SK-N-SH (cell line): ENCODE results near the gene CACNA1E. TPM values are rescaled to one million over a fixed set of nuclear protein-coding genes. Genes with fewer than 3 reads are reported as not detected.

Experiments
- CTCF ChIA-PET: fragments of 300-600, 350-600 bp; formaldehyde crosslinking; extraction: SDS; loops from one replicate; lab custom pipeline; 2021; lab: Yijun Ruan, JAX
- POLR2A ChIA-PET: fragments of 350-600 bp; sonication (Branson Sonifier 250); formaldehyde crosslinking; extraction: SDS; loops from one replicate; lab custom pipeline; 2020; ENCODE audit warnings: antibody characterized with exemption, inconsistent platforms; lab: Yijun Ruan, JAX
- DNase-seq: peaks from one replicate; pipeline ENCODE4 v3.0.0; 2012
- H2AFZ ChIP-seq: fragments of 200-600 bp; sonication (generic); 2 replicates; pipeline ENCODE4 v1.8.1; 2016; ENCODE audit warnings: antibody characterized with exemption, mild to moderate bottlenecking, low read depth
- H3F3A ChIP-seq: fragments of 200-600 bp; sonication (generic); replicated peaks from 2 replicates; pipeline ENCODE3; 2016; ENCODE audit warnings: antibody characterized with exemption, mild to moderate bottlenecking; ENCODE audit not compliant: insufficient read depth
- H3K27ac ChIP-seq, 2 experiments: fragments of 200-500 bp in 1 of 2; fragments of 200-600 bp in 1 of 2; sonication (Bioruptor generic) in 1 of 2; sonication (generic), shearing (Covaris generic) in 1 of 2; 2 replicates each; pipeline versions ENCODE4 v1.5.1 to v1.6.1; 2014 to 2016; ENCODE audit warnings: low read depth in 2 of 2, inconsistent platforms in 1 of 2, low read length in 1 of 2, mild to moderate bottlenecking in 1 of 2, mixed read lengths in 1 of 2
- H3K27me3 ChIP-seq: fragments of 200-600 bp; sonication (generic), shearing (Covaris generic); 2 replicates; pipeline ENCODE4 v1.6.1; 2016; ENCODE audit warnings: mixed run types; ENCODE audit not compliant: insufficient read depth
- H3K36me3 ChIP-seq, 2 experiments: fragments of 200-500 bp in 1 of 2; fragments of 200-600 bp in 1 of 2; sonication (Bioruptor generic) in 1 of 2; sonication (generic) in 1 of 2; replicated peaks in 1 of 2; 2 replicates each; pipeline versions ENCODE3 to v1.5.1; 2014 to 2016; ENCODE audit warnings: low read length in 1 of 2, mild to moderate bottlenecking in 1 of 2; ENCODE audit not compliant: insufficient read depth in 2 of 2, control insufficient read depth in 1 of 2
- H3K4me1 ChIP-seq, 2 experiments: fragments of 200-500 bp in 1 of 2; fragments of 200-600 bp in 1 of 2; sonication (Bioruptor generic) in 1 of 2; sonication (generic), shearing (Covaris generic) in 1 of 2; 2 replicates each; pipeline versions ENCODE4 v1.5.1 to v1.6.1; 2014 to 2016; ENCODE audit warnings: low read depth in 1 of 2, low read length in 1 of 2, mixed run types in 1 of 2; ENCODE audit not compliant: insufficient read depth in 2 of 2, control insufficient read depth in 1 of 2
- H3K4me2 ChIP-seq: fragments of 200-600 bp; sonication (generic), shearing (Covaris generic); 2 replicates; pipeline ENCODE4 v1.6.1; 2017; ENCODE audit warnings: mixed run types
- H3K4me3 ChIP-seq, 2 experiments: fragments of 200-500 bp in 1 of 2; fragments of 200-600 bp in 1 of 2; sonication (Bioruptor generic) in 1 of 2; sonication (generic), shearing (Covaris generic) in 1 of 2; 2 replicates each; pipeline versions ENCODE4 v1.5.1 to v1.8.1; 2014 to 2016; ENCODE audit warnings: low read depth in 2 of 2, inconsistent platforms in 1 of 2, low read length in 1 of 2, mild to moderate bottlenecking in 1 of 2, mixed read lengths in 1 of 2, moderate library complexity in 1 of 2
- H3K79me2 ChIP-seq: fragments of 200-600 bp; sonication (generic); 2 replicates; pipeline ENCODE4 v1.8.1; 2017; ENCODE audit warnings: mild to moderate bottlenecking; ENCODE audit not compliant: insufficient read depth
- H3K9ac ChIP-seq: fragments of 200-600 bp; sonication (generic); 2 replicates; pipeline ENCODE4 v1.6.1; 2017; ENCODE audit warnings: mixed run types
- H3K9me2 ChIP-seq: fragments of 200-600 bp; sonication (generic); 2 replicates; pipeline ENCODE4 v1.6.1; 2017; ENCODE audit warnings: mixed run types
- H3K9me3 ChIP-seq: fragments of 200-600 bp; sonication (generic); 2 replicates; pipeline ENCODE4 v1.6.1; 2017; ENCODE audit warnings: mixed run types, mild to moderate bottlenecking, moderate library complexity
- H4K20me1 ChIP-seq: fragments of 200-600 bp; sonication (generic); 2 replicates; pipeline ENCODE4 v1.6.1; 2017; ENCODE audit warnings: mild to moderate bottlenecking, mixed run types; ENCODE audit not compliant: insufficient read depth
- GABPA ChIP-seq: IDR thresholded peaks from 2 replicates; pipeline ENCODE4 v1.4.0; 2012; ENCODE audit warnings: low read depth, mild to moderate bottlenecking
- NFIC ChIP-seq: IDR thresholded peaks from 2 replicates; pipeline ENCODE4 v1.4.0; 2012; ENCODE audit warnings: borderline replicate concordance
- NRF1 ChIP-seq: IDR thresholded peaks from 2 replicates; pipeline ENCODE4 v1.6.1; 2012; ENCODE audit warnings: low read depth, mild to moderate bottlenecking, low read length
- POLR2AphosphoS5 ChIP-seq: IDR thresholded peaks from 2 replicates; pipeline ENCODE4 v1.6.1; 2012; ENCODE audit warnings: low read depth, low read length
- RCOR1 ChIP-seq: fragments of 150-350 bp; IDR thresholded peaks from 2 replicates; pipeline ENCODE4 v1.6.1; 2017; ENCODE audit warnings: antibody characterized with exemption, low read length
- RXRA ChIP-seq: IDR thresholded peaks from 2 replicates; pipeline ENCODE4 v1.4.0; 2012; ENCODE audit warnings: low read depth, mild to moderate bottlenecking, borderline replicate concordance
- SIN3A ChIP-seq: IDR thresholded peaks from 2 replicates; pipeline ENCODE4 v1.6.1; 2012; ENCODE audit warnings: low read depth, mild to moderate bottlenecking, low read length, moderate library complexity, borderline replicate concordance
- SMC3 ChIP-seq: IDR thresholded peaks from 2 replicates; pipeline ENCODE4 v1.6.1; 2012; ENCODE audit warnings: low read depth, low read length, improper control_type of control experiment
- TEAD4 ChIP-seq: IDR thresholded peaks from 2 replicates; pipeline ENCODE4 v1.4.0; 2012; ENCODE audit warnings: mild to moderate bottlenecking, borderline replicate concordance; ENCODE audit not compliant: insufficient read depth
- WGBS: methylation state at CpG from one replicate; pipeline ENCODE4 v1.1.6; 2017; ENCODE audit warnings: low lambda C conversion rate; 5-methylcytosine and 5-hydroxymethylcytosine counted together
- polyA plus RNA-seq, 3 experiments: library from polyadenylated mRNA; depleted of rRNA; stranded (reverse); fragments of >200 nt; gene quantifications; 2 replicates each; pipeline ENCODE4 v1.2.3, GENCODE V29; 2012
- TF ChIP-seq, protein P1 (sequence below): fragments of 150-350 bp; IDR thresholded peaks from 2 replicates; pipeline ENCODE4 v1.6.1; 2016; ENCODE audit warnings: mild to moderate bottlenecking, low read depth, low read length
- TF ChIP-seq, protein P2 (sequence below): fragments of 150-350 bp; IDR thresholded peaks from 2 replicates; pipeline ENCODE4 v1.6.1; 2017; ENCODE audit warnings: antibody characterized with exemption, low read length, low read depth, borderline replicate concordance
- TF ChIP-seq, protein P3 (sequence below): IDR thresholded peaks from 2 replicates; pipeline ENCODE4; 2012
- TF ChIP-seq, protein P4 (sequence below): IDR thresholded peaks from 2 replicates; pipeline ENCODE4 v1.6.1; 2012; ENCODE audit warnings: mild to moderate bottlenecking, low read depth, low read length, moderate library complexity
- TF ChIP-seq, protein P5 (sequence below): IDR thresholded peaks from 2 replicates; pipeline ENCODE4 v1.4.0; 2012; ENCODE audit warnings: low read depth

The CACNA1E gene
- polyA plus RNA-seq, 1 of the 3 experiments (the other 2 are of a cell fraction), result not detected

DNA sequence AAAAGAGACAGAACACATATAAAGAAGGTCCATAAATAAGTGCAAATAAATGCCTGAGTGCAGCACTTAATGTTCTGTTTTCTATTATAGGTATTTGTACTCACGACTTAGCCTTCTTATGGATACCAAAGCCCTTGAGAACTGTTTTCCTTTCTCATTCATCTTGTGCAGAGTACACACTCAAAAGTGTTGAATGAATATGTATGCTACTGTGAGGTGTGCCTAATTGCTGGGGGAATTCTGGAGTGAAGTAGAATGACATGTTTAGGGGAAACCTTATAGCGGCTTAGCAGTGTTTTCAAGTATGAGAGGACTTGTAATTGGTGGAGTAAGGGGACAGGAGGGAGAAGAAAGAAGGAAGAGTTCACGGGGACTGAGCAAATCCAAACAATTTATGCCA is 157.6 kb downstream of the CACNA1E start:
- H3K79me2 ChIP-seq, result no peaks in the 10 kb centered on the region
- H3K9me2 ChIP-seq, result no peaks in the 10 kb centered on the region
- no peak overlapping the region for H2AFZ ChIP-seq
- no peak for DNase-seq
- no peak overlapping the region for H3K9ac ChIP-seq
- CTCF ChIA-PET, result no interaction called here
- no peaks in the 10 kb centered on the region for H3K4me1 ChIP-seq
- no peaks in the 10 kb centered on the region for H3K27me3 ChIP-seq
- POLR2A ChIA-PET, result no interaction called here
- H3K36me3 ChIP-seq, result no peaks in the 10 kb centered on the region
- no peak overlapping the region for H3K27ac ChIP-seq
- H4K20me1 ChIP-seq, result no peaks in the 10 kb centered on the region
- TF ChIP-seq, protein P1, sequence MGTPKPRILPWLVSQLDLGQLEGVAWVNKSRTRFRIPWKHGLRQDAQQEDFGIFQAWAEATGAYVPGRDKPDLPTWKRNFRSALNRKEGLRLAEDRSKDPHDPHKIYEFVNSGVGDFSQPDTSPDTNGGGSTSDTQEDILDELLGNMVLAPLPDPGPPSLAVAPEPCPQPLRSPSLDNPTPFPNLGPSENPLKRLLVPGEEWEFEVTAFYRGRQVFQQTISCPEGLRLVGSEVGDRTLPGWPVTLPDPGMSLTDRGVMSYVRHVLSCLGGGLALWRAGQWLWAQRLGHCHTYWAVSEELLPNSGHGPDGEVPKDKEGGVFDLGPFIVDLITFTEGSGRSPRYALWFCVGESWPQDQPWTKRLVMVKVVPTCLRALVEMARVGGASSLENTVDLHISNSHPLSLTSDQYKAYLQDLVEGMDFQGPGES, result no peak
- TF ChIP-seq, protein P2, sequence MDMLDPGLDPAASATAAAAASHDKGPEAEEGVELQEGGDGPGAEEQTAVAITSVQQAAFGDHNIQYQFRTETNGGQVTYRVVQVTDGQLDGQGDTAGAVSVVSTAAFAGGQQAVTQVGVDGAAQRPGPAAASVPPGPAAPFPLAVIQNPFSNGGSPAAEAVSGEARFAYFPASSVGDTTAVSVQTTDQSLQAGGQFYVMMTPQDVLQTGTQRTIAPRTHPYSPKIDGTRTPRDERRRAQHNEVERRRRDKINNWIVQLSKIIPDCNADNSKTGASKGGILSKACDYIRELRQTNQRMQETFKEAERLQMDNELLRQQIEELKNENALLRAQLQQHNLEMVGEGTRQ, result no peak
- TF ChIP-seq TEAD4 (no peak), SIN3A (no peak), RXRA (no peak), RCOR1 (no peak)
- TF ChIP-seq, all 33 proteins: peak for 0
- Histone ChIP-seq H3K9me3 (no peaks in the 10 kb centered on the region), H3F3A (no peaks in the 10 kb centered on the region), H3K4me2 (no peak overlapping the region), H3K4me3 (no peak overlapping the region)
- 16% methylated on average over 3 of the region's 3 CpGs for WGBS

DNA sequence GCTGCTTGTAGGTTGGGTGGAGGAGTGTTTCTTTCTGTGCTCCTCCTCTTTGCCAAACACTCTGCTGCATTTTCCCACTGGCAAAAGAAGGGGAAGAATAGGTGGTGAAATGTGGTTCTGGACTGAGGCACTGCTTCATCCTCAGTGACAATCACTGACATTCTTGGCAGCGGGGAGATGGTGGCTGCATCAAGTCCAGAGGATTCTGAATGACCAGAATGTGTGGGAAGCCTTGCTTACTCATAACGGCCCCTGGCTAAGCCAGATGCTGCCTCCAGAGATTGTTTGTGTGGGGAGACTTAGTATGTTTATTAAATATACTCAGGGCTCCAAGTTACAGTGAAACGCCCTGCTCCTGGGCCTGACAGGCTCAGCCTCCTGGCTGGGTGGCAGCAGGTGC is 160.3 kb downstream of the CACNA1E start:
- Histone ChIP-seq H3K9ac (no peak overlapping the region), H3K4me3 (no peak overlapping the region), H3K27me3 (no peaks in the 10 kb centered on the region), H3K9me3 (no peaks in the 10 kb centered on the region), H3K79me2 (no peaks in the 10 kb centered on the region), H3K36me3 (no peaks in the 10 kb centered on the region), H2AFZ (no peak overlapping the region), H3K4me1 (no peaks in the 10 kb centered on the region), H3K4me2 (no peak overlapping the region), H3K27ac (no peak overlapping the region), H3K9me2 (no peaks in the 10 kb centered on the region), H3F3A (no peaks in the 10 kb centered on the region), H4K20me1 (no peaks in the 10 kb centered on the region)
- TF ChIP-seq, protein P3, sequence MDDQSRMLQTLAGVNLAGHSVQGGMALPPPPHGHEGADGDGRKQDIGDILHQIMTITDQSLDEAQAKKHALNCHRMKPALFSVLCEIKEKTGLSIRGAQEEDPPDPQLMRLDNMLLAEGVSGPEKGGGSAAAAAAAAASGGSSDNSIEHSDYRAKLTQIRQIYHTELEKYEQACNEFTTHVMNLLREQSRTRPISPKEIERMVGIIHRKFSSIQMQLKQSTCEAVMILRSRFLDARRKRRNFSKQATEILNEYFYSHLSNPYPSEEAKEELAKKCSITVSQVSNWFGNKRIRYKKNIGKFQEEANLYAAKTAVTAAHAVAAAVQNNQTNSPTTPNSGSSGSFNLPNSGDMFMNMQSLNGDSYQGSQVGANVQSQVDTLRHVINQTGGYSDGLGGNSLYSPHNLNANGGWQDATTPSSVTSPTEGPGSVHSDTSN, result no peak
- no peak for TF ChIP-seq NFIC
- TF ChIP-seq, protein P4, sequence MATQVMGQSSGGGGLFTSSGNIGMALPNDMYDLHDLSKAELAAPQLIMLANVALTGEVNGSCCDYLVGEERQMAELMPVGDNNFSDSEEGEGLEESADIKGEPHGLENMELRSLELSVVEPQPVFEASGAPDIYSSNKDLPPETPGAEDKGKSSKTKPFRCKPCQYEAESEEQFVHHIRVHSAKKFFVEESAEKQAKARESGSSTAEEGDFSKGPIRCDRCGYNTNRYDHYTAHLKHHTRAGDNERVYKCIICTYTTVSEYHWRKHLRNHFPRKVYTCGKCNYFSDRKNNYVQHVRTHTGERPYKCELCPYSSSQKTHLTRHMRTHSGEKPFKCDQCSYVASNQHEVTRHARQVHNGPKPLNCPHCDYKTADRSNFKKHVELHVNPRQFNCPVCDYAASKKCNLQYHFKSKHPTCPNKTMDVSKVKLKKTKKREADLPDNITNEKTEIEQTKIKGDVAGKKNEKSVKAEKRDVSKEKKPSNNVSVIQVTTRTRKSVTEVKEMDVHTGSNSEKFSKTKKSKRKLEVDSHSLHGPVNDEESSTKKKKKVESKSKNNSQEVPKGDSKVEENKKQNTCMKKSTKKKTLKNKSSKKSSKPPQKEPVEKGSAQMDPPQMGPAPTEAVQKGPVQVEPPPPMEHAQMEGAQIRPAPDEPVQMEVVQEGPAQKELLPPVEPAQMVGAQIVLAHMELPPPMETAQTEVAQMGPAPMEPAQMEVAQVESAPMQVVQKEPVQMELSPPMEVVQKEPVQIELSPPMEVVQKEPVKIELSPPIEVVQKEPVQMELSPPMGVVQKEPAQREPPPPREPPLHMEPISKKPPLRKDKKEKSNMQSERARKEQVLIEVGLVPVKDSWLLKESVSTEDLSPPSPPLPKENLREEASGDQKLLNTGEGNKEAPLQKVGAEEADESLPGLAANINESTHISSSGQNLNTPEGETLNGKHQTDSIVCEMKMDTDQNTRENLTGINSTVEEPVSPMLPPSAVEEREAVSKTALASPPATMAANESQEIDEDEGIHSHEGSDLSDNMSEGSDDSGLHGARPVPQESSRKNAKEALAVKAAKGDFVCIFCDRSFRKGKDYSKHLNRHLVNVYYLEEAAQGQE, result no peak
- no peak for TF ChIP-seq POLR2AphosphoS5
- TF ChIP-seq NRF1, result no peak
- TF ChIP-seq, protein P5, sequence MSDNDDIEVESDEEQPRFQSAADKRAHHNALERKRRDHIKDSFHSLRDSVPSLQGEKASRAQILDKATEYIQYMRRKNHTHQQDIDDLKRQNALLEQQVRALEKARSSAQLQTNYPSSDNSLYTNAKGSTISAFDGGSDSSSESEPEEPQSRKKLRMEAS, result no peak
- no peak for TF ChIP-seq SMC3
- no peak for TF ChIP-seq GABPA
- POLR2A ChIA-PET, result no interaction called here
- CTCF ChIA-PET, result no interaction called here
- DNase-seq, result no peak
- WGBS, result 11% methylated on average over 3 of the region's 3 CpGs
